ENCODE measurements around the gene FAM83D.

DNA sequence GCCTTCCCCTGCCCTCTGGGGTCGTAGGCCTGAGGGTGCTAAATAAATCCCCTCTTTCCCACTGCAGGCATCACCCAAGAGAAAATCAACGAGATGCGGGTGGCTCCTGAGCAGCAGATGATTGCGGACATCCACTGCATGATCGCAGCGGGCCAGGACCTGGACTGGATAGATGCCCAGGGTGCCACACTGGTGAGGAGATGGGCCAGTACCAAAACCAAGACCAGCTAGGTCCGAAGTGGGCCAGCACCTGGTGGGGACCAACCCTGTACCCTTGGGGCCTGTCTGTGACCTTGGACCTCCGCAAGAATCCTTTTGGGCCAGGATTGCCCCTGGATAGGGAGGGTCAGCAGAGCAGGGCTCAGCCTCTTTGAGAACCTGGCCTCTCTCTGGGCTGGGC is 23.6 kb upstream of the FAM83D start:
- no peak for TF ChIP-seq EZH2 (IDR thresholded peaks at IDR 0.05)
- TF ChIP-seq POLR2AphosphoS5 (IDR thresholded peaks at IDR 0.05; ENCODE audit: borderline replicate concordance, low read depth, low read length) = no peak

Data from SK-N-MC (cell line).